ENCODE data around the gene RABGAP1L.

DNA sequence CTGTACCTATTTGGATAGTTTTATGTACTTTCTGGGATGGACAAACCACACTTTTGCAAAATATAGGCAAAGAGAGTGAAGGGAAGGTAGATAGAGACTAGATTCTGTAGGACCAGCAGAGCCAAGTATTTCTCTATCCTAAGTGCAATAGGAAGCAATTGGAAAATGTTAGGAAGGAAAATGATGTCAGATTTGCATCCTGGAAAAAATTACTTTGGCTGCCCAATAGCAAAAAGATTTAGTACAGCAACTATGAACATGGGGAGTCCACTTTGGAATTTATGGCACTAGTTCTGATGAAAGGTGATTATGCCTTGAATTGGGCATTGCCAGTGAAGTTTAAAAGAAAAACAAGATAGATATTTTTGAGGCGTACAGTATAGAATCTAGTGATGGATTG, 789.7 kb downstream of the RABGAP1L start:
- TF ChIP-seq ZNF274 (IDR thresholded peaks at IDR 0.05; ENCODE audit: low read length) (no peak), ZNF274 (tag by site-specific recombination; IDR thresholded peaks at IDR 0.05; ENCODE audit: borderline replicate concordance) (no peak), REST (tag by site-specific recombination; IDR thresholded peaks at IDR 0.05) (no peak), MYNN (tag by site-specific recombination; IDR thresholded peaks at IDR 0.05; ENCODE audit: borderline replicate concordance) (no peak), ZBTB8A (tag by site-specific recombination; IDR thresholded peaks at IDR 0.05) (no peak), ZNF585B (tag by site-specific recombination; IDR thresholded peaks at IDR 0.05) (no peak), KLF16 (tag by site-specific recombination; IDR thresholded peaks at IDR 0.05) (no peak), CTCF (tag by site-specific recombination; IDR thresholded peaks at IDR 0.05) (no peak), PBX3 (CRISPR knock-in tag; IDR thresholded peaks at IDR 0.05) (no peak), ZNF704 (tag by site-specific recombination; IDR thresholded peaks at IDR 0.05) (no peak)
- TF ChIP-seq, protein P1, sequence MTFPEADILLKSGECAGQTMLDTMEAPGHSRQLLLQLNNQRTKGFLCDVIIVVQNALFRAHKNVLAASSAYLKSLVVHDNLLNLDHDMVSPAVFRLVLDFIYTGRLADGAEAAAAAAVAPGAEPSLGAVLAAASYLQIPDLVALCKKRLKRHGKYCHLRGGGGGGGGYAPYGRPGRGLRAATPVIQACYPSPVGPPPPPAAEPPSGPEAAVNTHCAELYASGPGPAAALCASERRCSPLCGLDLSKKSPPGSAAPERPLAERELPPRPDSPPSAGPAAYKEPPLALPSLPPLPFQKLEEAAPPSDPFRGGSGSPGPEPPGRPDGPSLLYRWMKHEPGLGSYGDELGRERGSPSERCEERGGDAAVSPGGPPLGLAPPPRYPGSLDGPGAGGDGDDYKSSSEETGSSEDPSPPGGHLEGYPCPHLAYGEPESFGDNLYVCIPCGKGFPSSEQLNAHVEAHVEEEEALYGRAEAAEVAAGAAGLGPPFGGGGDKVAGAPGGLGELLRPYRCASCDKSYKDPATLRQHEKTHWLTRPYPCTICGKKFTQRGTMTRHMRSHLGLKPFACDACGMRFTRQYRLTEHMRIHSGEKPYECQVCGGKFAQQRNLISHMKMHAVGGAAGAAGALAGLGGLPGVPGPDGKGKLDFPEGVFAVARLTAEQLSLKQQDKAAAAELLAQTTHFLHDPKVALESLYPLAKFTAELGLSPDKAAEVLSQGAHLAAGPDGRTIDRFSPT (tag by site-specific recombination; IDR thresholded peaks at IDR 0.05), result no peak

Measured in HEK293 (cell line).